DMS53 (cell line): ENCODE measurements around the gene NGEF.

ENCODE experiments used
- DNase-seq: peaks from one replicate; lab custom pipeline; 2025; lab: John Stamatoyannopoulos, UW

The NGEF gene

GRCh38 chr2:232997749-232998665 is 15.0 kb downstream of the NGEF start:
- DNase-seq = no peak

- DNase-seq = no peak
Observed at GRCh38 chr2:232994446-232994845, 18.6 kb downstream of the NGEF start.

GRCh38 chr2:232993231-232993821 is 19.7 kb downstream of the NGEF start:
- DNase-seq = no peak

- no peak for DNase-seq
Observed at GRCh38 chr2:232986155-232986554, 26.9 kb downstream of the NGEF start.

GRCh38 chr2:232984451-232985207 is 28.4 kb downstream of the NGEF start:
- DNase-seq = no peak

GRCh38 chr2:232983669-232984140 is 29.4 kb downstream of the NGEF start:
- DNase-seq = no peak

GRCh38 chr2:232982926-232983668 is 30.0 kb downstream of the NGEF start:
- DNase-seq = no peak

- no peak for DNase-seq
Observed at GRCh38 chr2:232981767-232982360, 31.2 kb downstream of the NGEF start.

GRCh38 chr2:232981356-232981755 is 31.7 kb downstream of the NGEF start:
- DNase-seq = peak; percentile 6

- DNase-seq = no peak
Observed at GRCh38 chr2:232980683-232981082, 32.4 kb downstream of the NGEF start.

GRCh38 chr2:232979871-232980461 is 33.1 kb downstream of the NGEF start:
- DNase-seq = no peak

- DNase-seq = no peak
Observed at GRCh38 chr2:232977438-232977971, 35.6 kb downstream of the NGEF start.

GRCh38 chr2:232976666-232977437 is 36.2 kb downstream of the NGEF start:
- DNase-seq = no peak

- DNase-seq = no peak
Observed at GRCh38 chr2:232976176-232976575, 36.9 kb downstream of the NGEF start.

- no peak for DNase-seq
Observed at GRCh38 chr2:232974396-232974795, 38.7 kb downstream of the NGEF start.

GRCh38 chr2:232973796-232974195 is 39.3 kb downstream of the NGEF start:
- no peak for DNase-seq

GRCh38 chr2:232973011-232973735 is 39.9 kb downstream of the NGEF start:
- DNase-seq = no peak

- DNase-seq = no peak
Observed at GRCh38 chr2:232971744-232972143, 41.3 kb downstream of the NGEF start.

- DNase-seq = no peak
Observed at GRCh38 chr2:232970051-232970450, 43.0 kb downstream of the NGEF start.
